Measurements from ENCODE around the gene CNNM2.

Gene CNNM2

DNA sequence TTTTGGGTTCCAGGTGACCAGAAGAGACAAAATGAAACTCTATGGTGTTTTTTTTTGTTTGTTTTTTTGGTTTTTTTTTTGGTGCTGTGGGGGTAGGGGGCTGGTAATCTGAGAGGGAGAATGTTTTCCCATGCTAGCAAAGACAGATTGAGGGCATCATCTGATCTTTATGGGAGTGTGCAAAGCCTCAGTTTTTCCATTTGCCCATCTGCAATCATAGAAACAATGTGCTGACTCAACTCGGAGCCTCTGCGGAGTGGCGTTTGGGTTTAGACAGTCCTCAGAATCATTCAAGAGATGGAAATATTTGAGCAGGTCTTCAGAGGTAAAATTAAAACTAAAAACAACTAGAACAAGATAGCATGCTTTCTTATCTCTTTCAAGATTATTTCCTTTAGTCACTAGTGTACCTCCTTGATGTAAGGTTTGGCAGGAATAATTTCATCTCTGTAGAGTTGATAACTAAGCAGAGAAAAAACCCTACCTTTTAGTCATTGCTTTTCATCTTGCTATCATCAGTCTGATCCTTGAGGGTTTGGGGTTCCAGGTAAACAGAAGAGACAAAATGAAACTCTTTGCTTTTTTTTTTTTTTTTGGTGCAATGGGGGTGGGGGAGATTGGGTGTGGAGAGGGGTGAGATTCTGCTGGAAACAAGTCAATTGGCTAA, 18.0 kb downstream of the CNNM2 start:
- H3K4me3 ChIP-seq (ENCODE audit: low read depth, low read length): no peak overlapping the region
- TF ChIP-seq, protein P1, sequence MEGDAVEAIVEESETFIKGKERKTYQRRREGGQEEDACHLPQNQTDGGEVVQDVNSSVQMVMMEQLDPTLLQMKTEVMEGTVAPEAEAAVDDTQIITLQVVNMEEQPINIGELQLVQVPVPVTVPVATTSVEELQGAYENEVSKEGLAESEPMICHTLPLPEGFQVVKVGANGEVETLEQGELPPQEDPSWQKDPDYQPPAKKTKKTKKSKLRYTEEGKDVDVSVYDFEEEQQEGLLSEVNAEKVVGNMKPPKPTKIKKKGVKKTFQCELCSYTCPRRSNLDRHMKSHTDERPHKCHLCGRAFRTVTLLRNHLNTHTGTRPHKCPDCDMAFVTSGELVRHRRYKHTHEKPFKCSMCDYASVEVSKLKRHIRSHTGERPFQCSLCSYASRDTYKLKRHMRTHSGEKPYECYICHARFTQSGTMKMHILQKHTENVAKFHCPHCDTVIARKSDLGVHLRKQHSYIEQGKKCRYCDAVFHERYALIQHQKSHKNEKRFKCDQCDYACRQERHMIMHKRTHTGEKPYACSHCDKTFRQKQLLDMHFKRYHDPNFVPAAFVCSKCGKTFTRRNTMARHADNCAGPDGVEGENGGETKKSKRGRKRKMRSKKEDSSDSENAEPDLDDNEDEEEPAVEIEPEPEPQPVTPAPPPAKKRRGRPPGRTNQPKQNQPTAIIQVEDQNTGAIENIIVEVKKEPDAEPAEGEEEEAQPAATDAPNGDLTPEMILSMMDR (IDR thresholded peaks at IDR 0.05; ENCODE audit: borderline replicate concordance, insufficient read depth, low read depth, low read length): no peak

- H3K4me3 ChIP-seq (ENCODE audit: low read depth, low read length): no peak overlapping the region
- TF ChIP-seq, protein P1 (IDR thresholded peaks at IDR 0.05; ENCODE audit: borderline replicate concordance, insufficient read depth, low read depth, low read length): no peak
Measured at GRCh38 chr10:102941401-102941800, 23.3 kb downstream of the CNNM2 start.

DNA sequence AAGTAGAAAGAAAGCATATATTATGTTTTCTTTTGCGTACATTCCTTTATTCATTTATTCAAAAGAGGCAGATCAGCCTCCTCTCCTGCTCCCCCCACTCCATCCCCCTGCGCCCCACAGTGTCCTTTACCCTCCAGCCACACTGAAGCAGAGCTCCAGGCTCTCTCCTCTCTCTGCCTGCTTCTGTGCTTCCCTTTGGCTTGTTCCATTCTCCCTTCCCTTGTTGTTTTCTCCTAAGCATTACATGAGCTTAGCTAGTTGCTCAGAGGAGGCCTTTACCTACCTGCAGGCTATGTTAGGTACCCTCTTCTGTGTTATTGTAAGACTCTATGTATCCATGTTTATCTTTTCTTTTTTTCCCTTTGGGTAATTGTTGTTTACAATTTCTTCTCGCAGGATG, 27.4 kb downstream of the CNNM2 start:
- TF ChIP-seq, protein P1 (IDR thresholded peaks at IDR 0.05; ENCODE audit: borderline replicate concordance, insufficient read depth, low read depth, low read length): no peak
- no peak overlapping the region for H3K4me3 ChIP-seq (ENCODE audit: low read depth, low read length)

- TF ChIP-seq, protein P1 (IDR thresholded peaks at IDR 0.05; ENCODE audit: borderline replicate concordance, insufficient read depth, low read depth, low read length): no peak
- H3K4me3 ChIP-seq (ENCODE audit: low read depth, low read length): no peak overlapping the region
Measured at GRCh38 chr10:102945962-102946361, 27.9 kb downstream of the CNNM2 start.

GRCh38 chr10:102946992-102947391, 28.9 kb downstream of the CNNM2 start:
- H3K4me3 ChIP-seq (ENCODE audit: low read depth, low read length): no peak overlapping the region
- TF ChIP-seq, protein P1 (IDR thresholded peaks at IDR 0.05; ENCODE audit: borderline replicate concordance, insufficient read depth, low read depth, low read length): no peak

- no peak overlapping the region for H3K4me3 ChIP-seq (ENCODE audit: low read depth, low read length)
- TF ChIP-seq, protein P1 (IDR thresholded peaks at IDR 0.05; ENCODE audit: borderline replicate concordance, insufficient read depth, low read depth, low read length): no peak
Measured at GRCh38 chr10:102948176-102948575, 30.1 kb downstream of the CNNM2 start.

DNA sequence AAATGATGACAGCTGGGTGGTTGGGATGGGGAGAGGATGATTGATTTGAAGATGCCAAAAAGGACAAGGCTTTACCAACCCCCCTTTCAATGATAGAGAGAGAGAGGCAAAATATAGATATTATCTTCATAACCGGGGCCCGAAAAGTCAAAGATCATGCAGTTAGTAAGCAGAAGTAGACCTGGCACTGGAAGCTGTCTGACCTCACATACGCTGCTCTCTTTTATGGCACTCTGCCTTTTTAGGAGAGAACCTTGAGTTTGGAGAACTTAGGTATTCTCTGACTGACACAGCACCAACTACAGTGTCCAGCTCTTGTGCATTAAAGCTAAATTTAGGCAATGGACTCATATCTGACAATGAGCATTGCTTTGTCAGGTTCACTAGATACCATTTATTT, 30.7 kb downstream of the CNNM2 start:
- TF ChIP-seq, protein P1 (IDR thresholded peaks at IDR 0.05; ENCODE audit: borderline replicate concordance, insufficient read depth, low read depth, low read length): no peak
- H3K4me3 ChIP-seq (ENCODE audit: low read depth, low read length): no peak overlapping the region

Data from GM12875 (cell line).